Osteocyte (in vitro differentiated cells): ENCODE data around the gene SPTBN1. TPM values are rescaled to one million over a fixed set of nuclear protein-coding genes. Genes with fewer than 3 reads are reported as not detected.

ENCODE experiments used
- DNase-seq: peaks from one replicate; pipeline ENCODE4 v3.0.0; 2021; ENCODE audit warnings: mixed read lengths; ENCODE audit not compliant: unreplicated experiment; ENCODE audit errors: extremely low spot score
- H3K27ac Mint-ChIP-seq: one replicate; pipeline ENCODE4 v1.8.0; 2021; ENCODE audit warnings: mild to moderate bottlenecking, mixed read lengths; ENCODE audit not compliant: unreplicated experiment
- H3K27me3 Mint-ChIP-seq: one replicate; pipeline ENCODE4 v1.8.0; 2021; ENCODE audit warnings: mixed read lengths; ENCODE audit not compliant: unreplicated experiment
- H3K36me3 Mint-ChIP-seq: one replicate; pipeline ENCODE4 v1.8.0; 2021; ENCODE audit warnings: mixed read lengths; ENCODE audit not compliant: unreplicated experiment
- H3K4me1 Mint-ChIP-seq: one replicate; pipeline ENCODE4 v1.8.0; 2021; ENCODE audit warnings: mixed read lengths; ENCODE audit not compliant: unreplicated experiment
- H3K4me3 Mint-ChIP-seq: one replicate; pipeline ENCODE4 v1.8.0; 2021; ENCODE audit warnings: mild to moderate bottlenecking, moderate library complexity, mixed read lengths; ENCODE audit not compliant: unreplicated experiment
- H3K9me3 Mint-ChIP-seq: one replicate; pipeline ENCODE4 v1.8.0; 2021; ENCODE audit warnings: mixed read lengths; ENCODE audit not compliant: unreplicated experiment
- total RNA-seq: library from RNA; stranded (reverse); gene quantifications from 2 replicates; pipeline ENCODE4 v1.2.1, GENCODE V29; 2021
- TF ChIP-seq, protein P1 (sequence below): fragments of 200-600 bp; sonication (generic); IDR thresholded peaks from 2 replicates; pipeline ENCODE4 v1.5.0; 2021; ENCODE audit warnings: antibody characterized with exemption, mild to moderate bottlenecking, moderate library complexity

Gene SPTBN1
- total RNA-seq, 1 donor from 2014 or later, result 248 TPM

DNA sequence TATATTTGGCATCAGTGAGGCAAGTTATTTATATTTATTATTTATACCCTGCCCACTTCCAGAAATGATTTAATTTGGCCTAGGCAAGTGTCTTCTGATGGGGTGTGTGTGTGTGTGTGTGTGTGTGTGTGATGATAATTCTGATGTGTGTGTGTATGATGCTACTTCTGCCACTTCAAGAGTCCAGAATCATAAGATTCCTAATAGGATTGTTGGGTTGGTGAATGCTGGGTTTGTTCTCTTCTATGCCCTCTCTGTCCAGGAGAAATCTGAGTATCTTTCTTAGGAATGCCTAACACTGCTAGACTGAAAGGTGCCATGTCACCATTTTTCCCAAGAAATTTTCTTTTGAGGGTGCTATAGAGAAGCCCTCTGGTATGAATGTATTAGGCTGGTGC, 122.5 kb downstream of the SPTBN1 start:
- peak overlapping the region; percentile 4 for H3K27ac Mint-ChIP-seq
- peaks cover 62% of the 10 kb centered on the region for H3K4me1 Mint-ChIP-seq
- H3K36me3 Mint-ChIP-seq, result peaks cover 8% of the 10 kb centered on the region
- TF ChIP-seq, protein P1, sequence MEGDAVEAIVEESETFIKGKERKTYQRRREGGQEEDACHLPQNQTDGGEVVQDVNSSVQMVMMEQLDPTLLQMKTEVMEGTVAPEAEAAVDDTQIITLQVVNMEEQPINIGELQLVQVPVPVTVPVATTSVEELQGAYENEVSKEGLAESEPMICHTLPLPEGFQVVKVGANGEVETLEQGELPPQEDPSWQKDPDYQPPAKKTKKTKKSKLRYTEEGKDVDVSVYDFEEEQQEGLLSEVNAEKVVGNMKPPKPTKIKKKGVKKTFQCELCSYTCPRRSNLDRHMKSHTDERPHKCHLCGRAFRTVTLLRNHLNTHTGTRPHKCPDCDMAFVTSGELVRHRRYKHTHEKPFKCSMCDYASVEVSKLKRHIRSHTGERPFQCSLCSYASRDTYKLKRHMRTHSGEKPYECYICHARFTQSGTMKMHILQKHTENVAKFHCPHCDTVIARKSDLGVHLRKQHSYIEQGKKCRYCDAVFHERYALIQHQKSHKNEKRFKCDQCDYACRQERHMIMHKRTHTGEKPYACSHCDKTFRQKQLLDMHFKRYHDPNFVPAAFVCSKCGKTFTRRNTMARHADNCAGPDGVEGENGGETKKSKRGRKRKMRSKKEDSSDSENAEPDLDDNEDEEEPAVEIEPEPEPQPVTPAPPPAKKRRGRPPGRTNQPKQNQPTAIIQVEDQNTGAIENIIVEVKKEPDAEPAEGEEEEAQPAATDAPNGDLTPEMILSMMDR, result no peak
- DNase-seq, result no peak
- no peak overlapping the region for H3K4me3 Mint-ChIP-seq
- no peaks in the 10 kb centered on the region for H3K27me3 Mint-ChIP-seq
- H3K9me3 Mint-ChIP-seq, result no peaks in the 10 kb centered on the region

DNA sequence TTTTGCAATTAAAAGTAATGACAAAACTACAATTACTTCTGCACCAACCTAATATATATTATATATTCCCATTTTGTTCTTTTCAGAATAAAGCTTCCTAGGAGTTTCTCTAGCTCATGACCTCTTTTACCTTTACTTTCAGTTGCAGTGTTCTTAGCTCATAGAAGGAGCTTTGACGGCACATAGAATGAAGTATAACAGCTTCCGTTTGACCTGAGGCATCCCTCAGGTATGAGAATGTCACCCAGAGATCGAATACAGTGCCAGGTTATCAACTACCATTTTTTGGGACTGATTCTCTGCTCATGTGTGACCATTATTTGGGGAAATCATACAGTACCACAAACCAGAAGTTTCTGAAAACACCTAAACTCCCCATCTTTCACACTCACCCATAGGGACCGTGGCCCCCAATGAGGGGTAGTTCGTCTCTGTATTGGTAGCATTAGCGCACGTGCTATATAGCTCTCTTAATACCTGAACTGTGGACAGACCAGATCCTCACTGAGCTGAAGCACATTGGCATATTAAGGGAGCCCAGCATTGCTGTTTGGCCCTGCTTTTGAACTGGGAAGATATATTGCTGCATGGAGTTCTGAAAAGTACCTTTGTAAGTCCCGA, 123.0 kb downstream of the SPTBN1 start:
- TF ChIP-seq, protein P1, result no peak
- H3K27me3 Mint-ChIP-seq, result no peaks in the 10 kb centered on the region
- H3K9me3 Mint-ChIP-seq, result no peaks in the 10 kb centered on the region
- H3K36me3 Mint-ChIP-seq, result peaks cover 9% of the 10 kb centered on the region
- DNase-seq, result no peak
- peak overlapping the region; percentile 93 for H3K27ac Mint-ChIP-seq
- no peak overlapping the region for H3K4me3 Mint-ChIP-seq
- H3K4me1 Mint-ChIP-seq, result peaks cover 60% of the 10 kb centered on the region

DNA sequence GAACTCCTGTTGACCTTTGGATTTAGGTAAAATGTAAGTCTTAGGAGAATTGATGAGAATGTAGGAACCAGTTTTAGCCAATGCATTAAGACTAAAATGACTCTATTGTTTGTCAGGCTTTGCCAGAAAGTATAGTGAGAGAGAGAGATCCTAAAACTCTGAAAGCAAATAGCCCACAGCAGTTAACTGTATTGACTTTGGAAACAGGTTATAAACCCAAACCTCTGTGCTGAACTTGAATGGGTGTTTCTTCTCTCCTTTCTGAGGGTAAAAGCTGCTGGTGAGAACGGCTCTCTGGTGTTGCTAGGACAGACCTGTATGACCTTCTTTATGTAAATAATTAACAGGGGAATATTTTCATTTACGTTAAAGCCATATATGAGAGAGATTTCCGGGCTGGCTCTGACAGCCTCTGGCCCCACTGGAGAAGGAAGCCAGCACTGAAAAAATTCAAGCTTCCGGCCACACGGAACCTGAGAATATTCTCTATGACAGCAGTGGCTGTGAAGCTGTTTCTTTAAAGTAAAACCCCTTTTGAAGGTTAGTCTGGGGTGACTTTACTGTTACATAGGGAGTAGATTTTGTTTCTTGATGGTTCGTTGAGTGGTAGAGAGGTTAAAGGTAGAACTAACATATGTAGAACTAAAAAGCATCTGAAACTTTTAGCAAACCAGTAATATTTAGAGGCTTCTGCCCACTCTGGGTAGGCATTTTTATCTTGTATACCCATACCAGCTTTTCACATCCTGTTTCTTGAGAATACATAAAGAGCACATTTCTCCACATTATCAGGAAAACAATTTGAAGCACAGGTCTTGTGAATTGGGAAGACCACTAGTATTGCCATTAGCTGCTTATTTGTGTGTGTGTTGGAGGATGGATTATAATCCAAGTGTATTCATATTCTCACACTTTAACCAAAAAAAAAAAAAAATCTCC, 123.8 kb downstream of the SPTBN1 start:
- Mint-ChIP-seq H3K27ac (peak overlapping the region; percentile 93), H3K36me3 (peaks cover 12% of the 10 kb centered on the region), H3K9me3 (no peaks in the 10 kb centered on the region), H3K27me3 (no peaks in the 10 kb centered on the region), H3K4me3 (peak overlapping the region; percentile 49), H3K4me1 (peaks cover 54% of the 10 kb centered on the region)
- TF ChIP-seq, protein P1, result no peak
- DNase-seq, result no peak

DNA sequence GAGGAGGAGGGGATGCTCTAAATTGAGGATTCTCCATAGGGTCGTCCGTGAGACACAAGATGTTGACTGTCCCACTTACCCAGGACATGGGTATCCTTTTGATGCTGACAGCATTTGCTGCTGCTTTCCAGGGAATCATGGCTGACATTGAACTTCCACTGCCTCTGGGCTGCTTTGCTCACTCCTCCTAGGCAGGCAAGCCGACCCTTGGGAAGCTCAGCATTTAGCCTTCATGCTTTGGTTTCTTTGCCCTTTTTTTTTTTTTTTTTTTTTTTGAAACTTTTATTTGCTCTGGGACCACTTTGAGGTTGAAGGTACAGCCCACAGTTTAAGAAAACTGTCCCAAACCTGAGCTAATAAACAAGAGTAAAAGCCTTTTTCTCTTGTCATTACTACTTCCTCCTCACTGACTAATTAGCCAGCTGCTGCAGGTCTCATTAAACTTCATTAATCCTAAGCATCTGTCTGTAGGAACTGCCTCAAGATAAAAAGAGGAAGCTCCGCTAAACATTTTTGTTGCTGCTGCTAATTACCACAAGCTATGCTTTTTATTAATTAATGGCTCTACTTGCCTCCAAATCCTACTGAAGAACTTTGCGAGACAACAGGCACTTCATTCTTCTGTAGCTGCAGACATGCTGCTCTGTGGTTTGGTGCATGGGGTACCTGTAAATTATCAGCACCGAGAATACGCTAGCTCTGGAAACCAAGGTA, 125.4 kb downstream of the SPTBN1 start:
- peaks cover 55% of the 10 kb centered on the region for H3K4me1 Mint-ChIP-seq
- H3K9me3 Mint-ChIP-seq, result no peaks in the 10 kb centered on the region
- H3K27ac Mint-ChIP-seq, result no peak overlapping the region
- no peak overlapping the region for H3K4me3 Mint-ChIP-seq
- TF ChIP-seq, protein P1, result no peak
- no peak for DNase-seq
- H3K27me3 Mint-ChIP-seq, result no peaks in the 10 kb centered on the region
- H3K36me3 Mint-ChIP-seq, result peaks cover 7% of the 10 kb centered on the region
